AG04449 (cell line): Measurements from ENCODE around the gene DDX39A.
"Not testable (repeated sequence)": the region's sequence is repeated elsewhere in the genome, so short reads cannot be mapped to it uniquely, and the experiment has no call there.

Source experiments
- CTCF ChIA-PET: fragments of 350-600 bp; formaldehyde crosslinking; extraction: SDS; loops from one replicate; lab custom pipeline; 2021; ENCODE audit warnings: antibody characterized with exemption; lab: Yijun Ruan, JAX
- POLR2A ChIA-PET: fragments of 400-600, 350-600 bp; formaldehyde crosslinking; extraction: SDS; loops from one replicate; lab custom pipeline; 2020; ENCODE audit warnings: antibody characterized with exemption, inconsistent platforms; lab: Yijun Ruan, JAX
- DNase-seq: peaks from one replicate; pipeline ENCODE4 v3.0.0-alpha.2; 2010; ENCODE audit warnings: low read depth, low spot score
- H3K4me3 ChIP-seq: 2 replicates; pipeline ENCODE4 v1.5.1; 2011; ENCODE audit warnings: low read depth, mild to moderate bottlenecking, control low read depth, low read length
- CTCF ChIP-seq: IDR thresholded peaks from one replicate; pipeline ENCODE4 v1.5.1; 2011; ENCODE audit warnings: mild to moderate bottlenecking, moderate library complexity, low read length, control low read depth, inconsistent platforms; ENCODE audit not compliant: insufficient read depth; ENCODE audit errors: missing control alignments

Gene DDX39A

GRCh38 chr19:14402332-14403144 is 16.6 kb downstream of the DDX39A start:
- DNase-seq, result no peak
- ChIA-PET POLR2A (interaction anchor here (2.0 kb wide), 1 partner anchor 11 kb away, joined by 4 read pairs; no protein-coding TSS in a partner anchor), CTCF (interaction anchor here (0.8 to 4.7 kb wide), 5 partner anchors 54 to 266 kb away, joined by 3 to 24 read pairs (median 4); partner anchors contain the start of gene ASF1B)
- TF ChIP-seq CTCF, result no peak
- H3K4me3 ChIP-seq, result no peak overlapping the region

- H3K4me3 ChIP-seq, result no peak overlapping the region
- POLR2A ChIA-PET, result no interaction called here
- CTCF ChIA-PET, result interaction anchor here (0.8 to 1.6 kb wide), 4 partner anchors 53 to 265 kb away, joined by 3 to 6 read pairs (median 3); partner anchors contain the start of gene ASF1B
- no peak for TF ChIP-seq CTCF
- no peak for DNase-seq
These were observed 17.5 kb downstream of the DDX39A start for GRCh38 chr19:14401468-14402195.

GRCh38 chr19:14400951-14401431 is 18.1 kb downstream of the DDX39A start:
- TF ChIP-seq CTCF, result no peak
- ChIA-PET CTCF (interaction anchor here (1.0 to 1.6 kb wide), 2 partner anchors 80 to 264 kb away, joined by 3 to 6 read pairs; partner anchors contain the start of gene ASF1B), POLR2A (no interaction called here)
- no peak for DNase-seq
- H3K4me3 ChIP-seq, result no peak overlapping the region

- DNase-seq, CTCF ChIA-PET, H3K4me3 ChIP-seq, POLR2A ChIA-PET: not testable (repeated sequence)
These were observed 22.0 kb downstream of the DDX39A start for GRCh38 chr19:14397168-14397567.

GRCh38 chr19:14396730-14397129 is 22.4 kb downstream of the DDX39A start:
- H3K4me3 ChIP-seq, DNase-seq, POLR2A ChIA-PET: not testable (repeated sequence)
- CTCF ChIA-PET, result interaction anchor here (1.0 kb wide), 1 partner anchor 13 kb away, joined by 3 read pairs; no protein-coding TSS in a partner anchor

GRCh38 chr19:14395710-14396336 is 23.3 kb downstream of the DDX39A start:
- CTCF ChIA-PET, result interaction anchor here (1.0 kb wide), 1 partner anchor 14 kb away, joined by 3 read pairs; no protein-coding TSS in a partner anchor
- no peak overlapping the region for H3K4me3 ChIP-seq
- POLR2A ChIA-PET, result no interaction called here
- DNase-seq, result no peak
- TF ChIP-seq CTCF, result no peak
